ENCODE measurements around the gene UGT2A3.
"Not testable (repeated sequence)": the region's sequence is repeated elsewhere in the genome, so short reads cannot be mapped to it uniquely, and the experiment has no call there.

Gene UGT2A3

GRCh38 chr4:68951078-68951805, at the start of gene UGT2A3:
Gene UGT2A3, minus strand, starts transcription at chr4:68951804. Its CDS starts 44 bp downstream, at chr4:68951760.
- no peak for DNase-seq

GRCh38 chr4:68997040-68997439, 45.4 kb upstream of the UGT2A3 start:
- DNase-seq, result no peak

- no peak for DNase-seq
Measured at GRCh38 chr4:68995292-68995691, 43.7 kb upstream of the UGT2A3 start.

GRCh38 chr4:68987007-68987406, 35.4 kb upstream of the UGT2A3 start:
- no peak for DNase-seq

GRCh38 chr4:68985442-68985841, 33.8 kb upstream of the UGT2A3 start:
- DNase-seq, result no peak

- DNase-seq, result no peak
Measured at GRCh38 chr4:68984947-68985346, 33.3 kb upstream of the UGT2A3 start.

- no peak for DNase-seq
Measured at GRCh38 chr4:68963374-68963773, 11.8 kb upstream of the UGT2A3 start.

- DNase-seq, result no peak
Measured at GRCh38 chr4:68962868-68963267, 11.3 kb upstream of the UGT2A3 start.

- no peak for DNase-seq
Measured at GRCh38 chr4:68960294-68961163, 8.9 kb upstream of the UGT2A3 start.

- DNase-seq, result not testable (repeated sequence)
Measured at GRCh38 chr4:68959085-68959484, 7.5 kb upstream of the UGT2A3 start.

GRCh38 chr4:68954126-68954525, 2.5 kb upstream of the UGT2A3 start:
- DNase-seq, result no peak

- DNase-seq, result no peak
Measured at GRCh38 chr4:68953056-68953596, 1.5 kb upstream of the UGT2A3 start.

- no peak for DNase-seq
Measured at GRCh38 chr4:68951806-68952585, 392 bp upstream of the UGT2A3 start.

GRCh38 chr4:68950033-68950432, 1.6 kb downstream of the UGT2A3 start:
- no peak for DNase-seq

- DNase-seq, result no peak
Measured at GRCh38 chr4:68948985-68949384, 2.6 kb downstream of the UGT2A3 start.

- DNase-seq, result no peak
Measured at GRCh38 chr4:68948044-68948743, 3.4 kb downstream of the UGT2A3 start.

- no peak for DNase-seq
Measured at GRCh38 chr4:68929076-68929737, 22.4 kb downstream of the UGT2A3 start.

- DNase-seq, result no peak
Measured at GRCh38 chr4:68927165-68927564, 24.4 kb downstream of the UGT2A3 start.

GRCh38 chr4:68922202-68922601, 29.4 kb downstream of the UGT2A3 start:
- DNase-seq, result not testable (repeated sequence)

- no peak for DNase-seq
Measured at GRCh38 chr4:68921051-68921450, 30.6 kb downstream of the UGT2A3 start.

- no peak for DNase-seq
Measured at GRCh38 chr4:68917016-68917415, 34.6 kb downstream of the UGT2A3 start.

- no peak for DNase-seq
Measured at GRCh38 chr4:68912807-68913206, 38.8 kb downstream of the UGT2A3 start.

All from stimulated activated CD8-positive, alpha-beta memory T cell treated with anti-CD3 and anti-CD28 coated beads, Interleukin-4, amount 100 ng/mL, for 48 hours (primary cell).